Measurements from ENCODE around the gene IFITM5. TPM values are rescaled to one million over a fixed set of nuclear protein-coding genes. Genes with fewer than 3 reads are reported as not detected.
A peak's percentile ranks its signal among the peaks of the same experiment; 100 is the strongest.
"Not testable (repeated sequence)": the region's sequence is repeated elsewhere in the genome, so short reads cannot be mapped to it uniquely, and the experiment has no call there.

IFITM5 gene
- total RNA-seq, 4 donors from 2014 or later = not detected

DNA sequence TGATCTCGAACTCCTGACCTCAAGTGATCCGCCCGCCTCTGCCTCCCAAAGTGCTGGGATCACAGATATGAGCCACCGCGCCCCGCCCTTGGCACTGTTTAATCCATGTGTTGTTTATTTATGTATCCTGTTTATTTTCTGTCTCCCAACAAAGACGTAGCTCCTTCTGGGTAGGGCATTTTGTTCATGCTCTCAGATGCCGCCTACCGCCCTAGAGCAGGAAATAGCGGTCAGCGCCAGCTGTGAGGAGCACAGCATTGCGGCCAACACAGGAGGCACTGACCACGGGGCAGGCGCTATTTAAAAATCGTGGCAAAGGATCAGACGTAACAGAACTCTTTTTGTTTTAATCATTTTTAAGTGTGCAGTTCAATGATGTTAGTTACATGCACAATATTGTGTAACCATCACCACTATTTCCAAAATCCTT, 30.6 kb downstream of the IFITM5 start:
- TF ChIP-seq, protein P1, sequence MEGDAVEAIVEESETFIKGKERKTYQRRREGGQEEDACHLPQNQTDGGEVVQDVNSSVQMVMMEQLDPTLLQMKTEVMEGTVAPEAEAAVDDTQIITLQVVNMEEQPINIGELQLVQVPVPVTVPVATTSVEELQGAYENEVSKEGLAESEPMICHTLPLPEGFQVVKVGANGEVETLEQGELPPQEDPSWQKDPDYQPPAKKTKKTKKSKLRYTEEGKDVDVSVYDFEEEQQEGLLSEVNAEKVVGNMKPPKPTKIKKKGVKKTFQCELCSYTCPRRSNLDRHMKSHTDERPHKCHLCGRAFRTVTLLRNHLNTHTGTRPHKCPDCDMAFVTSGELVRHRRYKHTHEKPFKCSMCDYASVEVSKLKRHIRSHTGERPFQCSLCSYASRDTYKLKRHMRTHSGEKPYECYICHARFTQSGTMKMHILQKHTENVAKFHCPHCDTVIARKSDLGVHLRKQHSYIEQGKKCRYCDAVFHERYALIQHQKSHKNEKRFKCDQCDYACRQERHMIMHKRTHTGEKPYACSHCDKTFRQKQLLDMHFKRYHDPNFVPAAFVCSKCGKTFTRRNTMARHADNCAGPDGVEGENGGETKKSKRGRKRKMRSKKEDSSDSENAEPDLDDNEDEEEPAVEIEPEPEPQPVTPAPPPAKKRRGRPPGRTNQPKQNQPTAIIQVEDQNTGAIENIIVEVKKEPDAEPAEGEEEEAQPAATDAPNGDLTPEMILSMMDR (IDR thresholded peaks at IDR 0.05) = peak in 2 of 6 experiments; percentile 3 to 8
- TF ChIP-seq POLR2A (IDR thresholded peaks at IDR 0.05) = peak in 1 of 4 donors; percentile 36
- H3K9me3 ChIP-seq; DNase-seq; intact Hi-C loops (cut with DNase I); H3K36me3 ChIP-seq: not testable (repeated sequence)
- Histone ChIP-seq H3K4me3 (peak overlapping the region in 3 of 4 donors; percentile 10 to 60 (median 43)), H3K27ac (peak overlapping the region; percentile 68 to 89 (median 76)), H3K4me1 (peaks cover 0 to 13% (median 0%) of the 10 kb centered on the region in 3 donors), H3K27me3 (peaks cover 0 to 34% (median 0%) of the 10 kb centered on the region in 4 donors)
- 37 to 51% methylated on average over 15 to 16 of the region's 16 CpGs for WGBS, 2 donors

DNA sequence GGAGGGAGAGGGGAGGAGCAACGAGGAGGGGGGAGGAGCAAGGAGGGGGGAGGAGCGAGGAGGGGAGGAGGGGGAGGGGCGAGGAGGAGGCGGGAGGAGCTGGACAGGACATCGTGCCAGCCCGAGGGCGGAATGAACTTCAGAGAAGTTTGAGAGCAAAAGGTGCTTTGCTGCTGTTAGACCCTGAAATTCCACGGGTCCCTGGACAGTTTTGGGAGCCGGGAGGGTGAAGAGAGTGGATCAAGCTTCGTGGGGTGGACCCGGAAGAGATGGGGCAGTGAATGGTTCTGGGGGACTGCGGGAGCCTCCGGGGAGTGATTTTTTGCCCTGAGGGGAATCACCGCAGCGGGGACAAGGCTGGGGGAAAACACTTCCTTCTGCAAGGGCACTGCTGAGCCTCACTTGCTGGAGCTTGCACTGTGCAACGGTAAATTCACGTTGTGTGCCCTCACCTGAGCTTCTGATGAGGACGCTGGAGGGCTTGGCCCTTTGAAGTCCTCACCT, 31.8 kb downstream of the IFITM5 start:
- no peak for DNase-seq
- WGBS, 2 donors = 26 to 32% methylated on average over 15 to 16 of the region's 18 CpGs
- H3K4me3 ChIP-seq = peak overlapping the region; percentile 16 to 60 (median 40)
- TF ChIP-seq, protein P1 (IDR thresholded peaks at IDR 0.05) = no peak
- TF ChIP-seq POLR2A (IDR thresholded peaks at IDR 0.05) = peak in 1 of 4 donors; percentile 72
- no peaks in the 10 kb centered on the region for H3K36me3 ChIP-seq
- peaks cover 0 to 27% (median 0%) of the 10 kb centered on the region in 4 donors for H3K27me3 ChIP-seq
- peaks cover 0 to 13% (median 0%) of the 10 kb centered on the region in 3 donors for H3K4me1 ChIP-seq
- H3K9me3 ChIP-seq = no peaks in the 10 kb centered on the region
- intact Hi-C loops (cut with DNase I) = no loop called here
- peak overlapping the region; percentile 68 to 89 (median 76) for H3K27ac ChIP-seq

DNA sequence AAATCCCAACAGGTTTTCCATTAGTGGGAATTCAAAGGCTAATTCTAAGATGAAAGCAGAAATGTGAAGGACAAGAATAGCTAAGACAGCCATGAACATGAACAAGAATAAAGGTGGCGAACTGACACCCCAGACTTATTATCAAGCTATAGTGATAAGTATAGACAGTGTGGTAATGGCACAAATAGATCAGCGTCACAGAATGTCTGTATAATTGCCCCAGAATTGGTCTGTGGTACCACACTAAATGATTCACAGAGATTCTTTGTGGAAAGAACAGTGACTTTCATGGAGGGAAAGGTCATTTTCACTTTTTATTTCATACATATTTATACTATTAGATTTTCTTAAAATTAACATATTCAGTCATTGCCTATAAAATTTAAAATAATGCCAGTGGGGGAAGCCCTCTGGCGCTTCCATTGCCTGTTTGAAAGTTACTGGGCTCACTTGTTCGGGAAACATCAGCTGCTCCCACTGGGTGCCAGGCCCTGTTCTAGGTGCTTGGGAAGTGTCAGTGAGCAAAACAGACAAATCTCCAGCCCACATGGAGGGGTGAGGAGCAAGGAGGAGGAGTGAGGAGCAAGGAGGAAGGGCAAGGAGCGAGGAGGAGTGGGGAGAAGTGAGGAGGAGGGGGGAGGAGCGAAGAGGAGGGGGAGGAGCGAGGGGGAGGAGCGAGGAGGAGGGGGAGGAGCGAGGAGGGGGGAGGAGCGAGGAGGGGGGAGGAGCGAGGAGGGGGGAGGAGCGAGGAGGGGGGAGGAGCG, 32.5 kb downstream of the IFITM5 start:
- no peak for TF ChIP-seq POLR2A (IDR thresholded peaks at IDR 0.05)
- TF ChIP-seq, protein P1 (IDR thresholded peaks at IDR 0.05) = no peak
- H3K4me1 ChIP-seq = peaks cover 0 to 13% (median 0%) of the 10 kb centered on the region in 3 donors
- no peak overlapping the region for H3K4me3 ChIP-seq
- DNase-seq = no peak
- intact Hi-C loops (cut with DNase I) = no loop called here
- H3K27ac ChIP-seq = no peak overlapping the region
- no peaks in the 10 kb centered on the region for H3K9me3 ChIP-seq
- H3K36me3 ChIP-seq = no peaks in the 10 kb centered on the region
- peaks cover 0 to 20% (median 0%) of the 10 kb centered on the region in 4 donors for H3K27me3 ChIP-seq
- WGBS, 2 donors = 69 to 70% methylated on average over 5 of the region's 13 CpGs

DNA sequence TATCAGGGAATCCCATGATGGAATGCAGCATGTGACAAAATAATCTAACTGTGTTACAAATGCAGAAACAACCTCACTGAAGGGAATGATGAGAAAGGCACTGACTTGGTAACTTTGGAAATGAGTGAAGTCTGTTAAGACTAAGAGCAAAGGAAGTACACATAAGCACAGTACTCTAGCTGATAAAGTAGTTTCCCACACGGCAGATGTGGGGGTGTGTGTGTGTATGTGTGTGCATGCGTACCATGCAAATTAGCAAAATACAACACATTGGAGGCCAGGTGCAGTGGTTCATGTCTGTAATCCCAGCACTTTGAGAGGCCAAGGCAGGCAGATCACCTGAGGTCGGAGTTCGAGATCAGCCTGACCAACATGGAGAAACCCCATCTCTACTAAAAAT, 37.7 kb downstream of the IFITM5 start:
- peaks cover 0 to 14% (median 0%) of the 10 kb centered on the region in 4 donors for H3K27me3 ChIP-seq
- H3K36me3 ChIP-seq = no peaks in the 10 kb centered on the region
- intact Hi-C loops (cut with DNase I) = no loop called here
- DNase-seq = no peak
- no peak overlapping the region for H3K27ac ChIP-seq
- H3K4me3 ChIP-seq = no peak overlapping the region
- TF ChIP-seq, protein P1 (IDR thresholded peaks at IDR 0.05) = no peak
- no peak for TF ChIP-seq POLR2A (IDR thresholded peaks at IDR 0.05)
- no peaks in the 10 kb centered on the region for H3K9me3 ChIP-seq
- 86 to 92% methylated on average over 4 of the region's 4 CpGs for WGBS, 2 donors
- H3K4me1 ChIP-seq = no peaks in the 10 kb centered on the region

DNA sequence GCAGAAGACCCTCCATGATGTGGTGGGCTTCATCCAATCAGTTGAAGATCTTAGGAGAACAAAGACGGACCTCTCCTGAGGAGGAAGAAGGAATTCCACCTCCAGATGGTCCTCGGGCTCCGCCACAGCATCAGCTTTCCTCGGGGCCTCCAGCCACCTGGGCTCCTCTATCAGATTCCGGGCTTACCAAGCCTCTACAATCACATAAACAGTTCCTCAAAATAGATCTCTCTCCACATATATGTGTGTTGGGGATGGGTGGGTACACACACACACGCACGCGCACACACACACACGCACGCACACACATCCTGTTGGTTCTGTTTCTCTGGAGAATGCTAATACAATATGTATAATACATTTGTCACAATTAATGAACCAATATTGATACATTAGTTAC, 39.9 kb downstream of the IFITM5 start:
- intact Hi-C loops (cut with DNase I) = no loop called here
- 74% methylated on average over 10 of the region's 10 CpGs for WGBS, 2 donors
- TF ChIP-seq, protein P1 (IDR thresholded peaks at IDR 0.05) = no peak
- TF ChIP-seq POLR2A (IDR thresholded peaks at IDR 0.05) = no peak
- Histone ChIP-seq H3K27ac (no peak overlapping the region), H3K27me3 (peaks cover 0 to 14% (median 0%) of the 10 kb centered on the region in 4 donors), H3K36me3 (no peaks in the 10 kb centered on the region), H3K9me3 (no peaks in the 10 kb centered on the region), H3K4me1 (no peaks in the 10 kb centered on the region), H3K4me3 (no peak overlapping the region)
- no peak for DNase-seq
